DOHH2 (cell line): ENCODE results near the gene ATMIN.

ENCODE experiments used
- EZH2phosphoT487 ChIP-seq: fragments of 200-600 bp; sonication (generic); IDR thresholded peaks from 2 replicates; pipeline ENCODE4 v1.6.1; 2017; ENCODE audit warnings: borderline replicate concordance, mild to moderate bottlenecking, antibody characterized with exemption, low read length, moderate library complexity, mixed read lengths
- TF ChIP-seq, protein P1 (sequence below): fragments of 200-600 bp; sonication (generic); IDR thresholded peaks from one replicate; pipeline ENCODE4 v1.5.1; 2014; ENCODE audit warnings: antibody characterized with exemption, mild to moderate bottlenecking, low read depth, low read length; ENCODE audit not compliant: poor library complexity, severe bottlenecking

GRCh38 chr16:81029930-81030604 lies 5.6 kb upstream of the ATMIN start:
- TF ChIP-seq, protein P1, sequence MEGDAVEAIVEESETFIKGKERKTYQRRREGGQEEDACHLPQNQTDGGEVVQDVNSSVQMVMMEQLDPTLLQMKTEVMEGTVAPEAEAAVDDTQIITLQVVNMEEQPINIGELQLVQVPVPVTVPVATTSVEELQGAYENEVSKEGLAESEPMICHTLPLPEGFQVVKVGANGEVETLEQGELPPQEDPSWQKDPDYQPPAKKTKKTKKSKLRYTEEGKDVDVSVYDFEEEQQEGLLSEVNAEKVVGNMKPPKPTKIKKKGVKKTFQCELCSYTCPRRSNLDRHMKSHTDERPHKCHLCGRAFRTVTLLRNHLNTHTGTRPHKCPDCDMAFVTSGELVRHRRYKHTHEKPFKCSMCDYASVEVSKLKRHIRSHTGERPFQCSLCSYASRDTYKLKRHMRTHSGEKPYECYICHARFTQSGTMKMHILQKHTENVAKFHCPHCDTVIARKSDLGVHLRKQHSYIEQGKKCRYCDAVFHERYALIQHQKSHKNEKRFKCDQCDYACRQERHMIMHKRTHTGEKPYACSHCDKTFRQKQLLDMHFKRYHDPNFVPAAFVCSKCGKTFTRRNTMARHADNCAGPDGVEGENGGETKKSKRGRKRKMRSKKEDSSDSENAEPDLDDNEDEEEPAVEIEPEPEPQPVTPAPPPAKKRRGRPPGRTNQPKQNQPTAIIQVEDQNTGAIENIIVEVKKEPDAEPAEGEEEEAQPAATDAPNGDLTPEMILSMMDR: no peak
- TF ChIP-seq EZH2phosphoT487: no peak
